KMS-11 (cell line): Measurements from ENCODE around the gene WNT6.
A peak's percentile ranks its signal among the peaks of the same experiment; 100 is the strongest.

Experiments
- H2AFZ ChIP-seq: fragments of 200-600 bp; sonication (generic); 2 replicates; pipeline ENCODE4 v1.6.1; 2016; ENCODE audit warnings: antibody characterized with exemption, mixed run types, low read depth
- H3K27ac ChIP-seq: fragments of 200-600 bp; sonication (generic); 2 replicates; pipeline ENCODE4 v1.6.1; 2016; ENCODE audit warnings: mild to moderate bottlenecking, mixed run types
- H3K27me3 ChIP-seq: fragments of 200-600 bp; sonication (generic); 2 replicates; pipeline ENCODE4 v1.6.1; 2017; ENCODE audit warnings: mild to moderate bottlenecking, low read depth, mixed run types, moderate library complexity; ENCODE audit not compliant: insufficient read depth
- H3K36me3 ChIP-seq: fragments of 200-600 bp; sonication (generic); 2 replicates; pipeline ENCODE4 v1.6.1; 2017; ENCODE audit warnings: mild to moderate bottlenecking, mixed run types; ENCODE audit not compliant: insufficient read depth
- H3K4me1 ChIP-seq: fragments of 200-600 bp; sonication (generic); 2 replicates; pipeline ENCODE4 v1.6.1; 2016; ENCODE audit warnings: mild to moderate bottlenecking, low read depth, mixed run types; ENCODE audit not compliant: poor library complexity, severe bottlenecking
- H3K4me2 ChIP-seq: fragments of 200-600 bp; sonication (generic); 2 replicates; pipeline ENCODE4 v1.7.0; 2016; ENCODE audit warnings: mild to moderate bottlenecking, mixed run types
- H3K4me3 ChIP-seq: fragments of 200-600 bp; sonication (generic); IDR thresholded peaks from 2 replicates; pipeline ENCODE4 v1.6.1; 2017; ENCODE audit warnings: low read depth, low read length, mixed read lengths; ENCODE audit not compliant: insufficient read depth
- H3K79me2 ChIP-seq: fragments of 200-600 bp; sonication (generic); 2 replicates; pipeline ENCODE4 v1.6.1; 2016; ENCODE audit warnings: low read depth, mixed run types; ENCODE audit not compliant: insufficient read depth
- H3K9ac ChIP-seq: fragments of 200-600 bp; sonication (generic); 2 replicates; pipeline ENCODE4 v1.6.1; 2016; ENCODE audit warnings: mild to moderate bottlenecking, mixed run types
- H4K20me1 ChIP-seq: fragments of 200-600 bp; sonication (generic); 2 replicates; pipeline ENCODE4 v1.6.1; 2016; ENCODE audit warnings: mild to moderate bottlenecking, mixed run types; ENCODE audit not compliant: insufficient read depth
- CTCF ChIP-seq: fragments of 200-600 bp; sonication (generic); conservative IDR thresholded peaks from 2 replicates; pipeline ENCODE4 v1.6.1; 2017; ENCODE audit warnings: low read depth, mild to moderate bottlenecking, antibody characterized with exemption, low read length, moderate library complexity, mixed read lengths

The WNT6 gene

GRCh38 chr2:218902427-218902826 lies 42.8 kb downstream of the WNT6 start:
- Histone ChIP-seq H3K4me1 (peaks cover 16% of the 10 kb centered on the region), H3K27ac (no peak overlapping the region), H3K9ac (no peak overlapping the region), H3K4me2 (no peak overlapping the region), H4K20me1 (no peaks in the 10 kb centered on the region), H3K36me3 (no peaks in the 10 kb centered on the region), H3K79me2 (no peaks in the 10 kb centered on the region), H3K27me3 (no peaks in the 10 kb centered on the region), H3K4me3 (no peak overlapping the region), H2AFZ (no peak overlapping the region)
- TF ChIP-seq CTCF = no peak

- Histone ChIP-seq H4K20me1 (no peaks in the 10 kb centered on the region), H3K9ac (no peak overlapping the region), H3K4me3 (no peak overlapping the region), H3K36me3 (no peaks in the 10 kb centered on the region), H3K27me3 (no peaks in the 10 kb centered on the region), H3K79me2 (no peaks in the 10 kb centered on the region), H3K4me1 (peaks cover 2% of the 10 kb centered on the region), H2AFZ (no peak overlapping the region), H3K4me2 (no peak overlapping the region), H3K27ac (no peak overlapping the region)
- no peak for TF ChIP-seq CTCF
These were observed 44.6 kb downstream of the WNT6 start for GRCh38 chr2:218904176-218904575.

- peak overlapping the region; percentile 72 for H2AFZ ChIP-seq
- H3K79me2 ChIP-seq = no peaks in the 10 kb centered on the region
- H3K4me1 ChIP-seq = peaks cover 3% of the 10 kb centered on the region
- peak overlapping the region; percentile 50; the same call in 1 of the 2 replicates for H3K9ac ChIP-seq
- no peaks in the 10 kb centered on the region for H3K36me3 ChIP-seq
- TF ChIP-seq CTCF = no peak
- H3K27ac ChIP-seq = peak overlapping the region; percentile 35; the same call in 1 of the 2 replicates
- no peaks in the 10 kb centered on the region for H4K20me1 ChIP-seq
- no peaks in the 10 kb centered on the region for H3K27me3 ChIP-seq
- peak overlapping the region; percentile 65 for H3K4me3 ChIP-seq
- peak overlapping the region; percentile 86 for H3K4me2 ChIP-seq
These were observed 49.4 kb downstream of the WNT6 start for GRCh38 chr2:218908721-218909619.

- Histone ChIP-seq H3K36me3 (no peaks in the 10 kb centered on the region), H3K27ac (no peak overlapping the region), H3K79me2 (no peaks in the 10 kb centered on the region), H4K20me1 (no peaks in the 10 kb centered on the region), H3K4me1 (peaks cover 3% of the 10 kb centered on the region), H3K27me3 (no peaks in the 10 kb centered on the region), H2AFZ (no peak overlapping the region), H3K4me2 (no peak overlapping the region), H3K9ac (no peak overlapping the region), H3K4me3 (no peak overlapping the region)
- TF ChIP-seq CTCF = no peak
These were observed 51.1 kb downstream of the WNT6 start for GRCh38 chr2:218910741-218911140.
